ENCODE data around the gene MTHFD1. TPM values are rescaled to one million over a fixed set of nuclear protein-coding genes. Genes with fewer than 3 reads are reported as not detected.

The MTHFD1 gene
- polyA plus RNA-seq, 1 donor (not counting 4 experiments of a cell fraction or from before 2014, with no cell fraction given): 63.2 TPM

DNA sequence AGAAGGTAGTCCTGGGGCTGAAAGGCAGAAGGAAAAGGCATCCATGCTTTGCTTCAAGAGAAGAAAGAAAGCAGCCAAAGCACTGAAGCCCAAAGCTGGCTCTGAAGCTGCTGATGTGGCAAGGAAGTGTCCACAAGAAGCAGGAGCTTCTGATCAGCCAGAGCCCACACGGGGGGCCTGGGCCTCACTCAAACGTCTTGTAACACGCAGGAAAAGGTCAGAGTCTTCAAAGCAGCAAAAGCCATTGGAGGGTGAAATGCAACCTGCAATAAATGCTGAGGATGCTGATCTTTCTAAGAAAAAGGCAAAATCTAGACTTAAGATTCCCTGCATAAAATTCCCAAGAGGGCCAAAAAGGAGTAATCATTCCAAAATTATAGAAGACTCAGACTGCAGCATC, 80.3 kb downstream of the MTHFD1 start:
- Histone ChIP-seq H4K20me1 (ENCODE audit: control insufficient read depth, extremely low read depth, insufficient read depth, low read length) (no peaks in the 10 kb centered on the region), H3K9me3 (ENCODE audit: control insufficient read depth, low read depth, low read length) (no peaks in the 10 kb centered on the region), H3K4me1 (ENCODE audit: control insufficient read depth, extremely low read depth, insufficient read depth, low read length) (peaks cover 13% of the 10 kb centered on the region), H2AFZ (ENCODE audit: control insufficient read depth, low read length) (no peak overlapping the region), H3K9me1 (ENCODE audit: control insufficient read depth, extremely low read depth, insufficient read depth, low read length) (no peaks in the 10 kb centered on the region), H3K9ac (ENCODE audit: control insufficient read depth, extremely low read depth, insufficient read depth, low read length) (no peak overlapping the region), H3K27me3 (ENCODE audit: control insufficient read depth, extremely low read depth, insufficient read depth, low read length) (no peaks in the 10 kb centered on the region), H3K36me3 (ENCODE audit: control insufficient read depth in 2 of 2, extremely low read depth in 1 of 2, insufficient read depth in 2 of 2, low read length in 2 of 2) (no peaks in the 10 kb centered on the region), H3K4me2 (ENCODE audit: control insufficient read depth, extremely low read depth, insufficient read depth, low read depth, low read length) (no peak overlapping the region), H3K27ac (ENCODE audit: control insufficient read depth, insufficient read depth, low read length) (no peak overlapping the region), H3K4me3 (ENCODE audit: control insufficient read depth in 2 of 3, extremely low read depth in 1 of 3, insufficient read depth in 2 of 3, low read depth in 1 of 3, low read length in 3 of 3) (no peak overlapping the region), H3K79me2 (ENCODE audit: control insufficient read depth, insufficient read depth, low read length) (no peaks in the 10 kb centered on the region)
- DNase-seq (ENCODE audit: low read depth, low spot score) (no peak), FAIRE-seq (no peak)
- TF ChIP-seq, protein P1, sequence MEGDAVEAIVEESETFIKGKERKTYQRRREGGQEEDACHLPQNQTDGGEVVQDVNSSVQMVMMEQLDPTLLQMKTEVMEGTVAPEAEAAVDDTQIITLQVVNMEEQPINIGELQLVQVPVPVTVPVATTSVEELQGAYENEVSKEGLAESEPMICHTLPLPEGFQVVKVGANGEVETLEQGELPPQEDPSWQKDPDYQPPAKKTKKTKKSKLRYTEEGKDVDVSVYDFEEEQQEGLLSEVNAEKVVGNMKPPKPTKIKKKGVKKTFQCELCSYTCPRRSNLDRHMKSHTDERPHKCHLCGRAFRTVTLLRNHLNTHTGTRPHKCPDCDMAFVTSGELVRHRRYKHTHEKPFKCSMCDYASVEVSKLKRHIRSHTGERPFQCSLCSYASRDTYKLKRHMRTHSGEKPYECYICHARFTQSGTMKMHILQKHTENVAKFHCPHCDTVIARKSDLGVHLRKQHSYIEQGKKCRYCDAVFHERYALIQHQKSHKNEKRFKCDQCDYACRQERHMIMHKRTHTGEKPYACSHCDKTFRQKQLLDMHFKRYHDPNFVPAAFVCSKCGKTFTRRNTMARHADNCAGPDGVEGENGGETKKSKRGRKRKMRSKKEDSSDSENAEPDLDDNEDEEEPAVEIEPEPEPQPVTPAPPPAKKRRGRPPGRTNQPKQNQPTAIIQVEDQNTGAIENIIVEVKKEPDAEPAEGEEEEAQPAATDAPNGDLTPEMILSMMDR (optimal IDR thresholded peaks at IDR 0.05 in 1 of 3, IDR thresholded peaks at IDR 0.05 in 1 of 3, conservative IDR thresholded peaks at IDR 0.05 in 1 of 3; ENCODE audit: extremely low read depth in 1 of 3, insufficient read depth in 2 of 3, low read length in 3 of 3): no peak
- dilution Hi-C loops (cut with MboI; ENCODE audit: extremely low pct_ligation_motif_present, low sequenced_read_pairs): no loop called here

GRCh38 chr14:64474041-64474440, 85.9 kb downstream of the MTHFD1 start:
- dilution Hi-C loops (cut with MboI; ENCODE audit: extremely low pct_ligation_motif_present, low sequenced_read_pairs): no loop called here
- TF ChIP-seq, protein P1 (optimal IDR thresholded peaks at IDR 0.05 in 1 of 3, IDR thresholded peaks at IDR 0.05 in 1 of 3, conservative IDR thresholded peaks at IDR 0.05 in 1 of 3; ENCODE audit: extremely low read depth in 1 of 3, insufficient read depth in 2 of 3, low read length in 3 of 3): no peak
- TF ChIP-seq EZH2 (IDR thresholded peaks at IDR 0.05; ENCODE audit: low read length): no peak
- H4K20me1 ChIP-seq (ENCODE audit: control insufficient read depth, extremely low read depth, insufficient read depth, low read length): no peaks in the 10 kb centered on the region
- no peak for DNase-seq (ENCODE audit: low read depth, low spot score)
- no peaks in the 10 kb centered on the region for H3K9me3 ChIP-seq (ENCODE audit: control insufficient read depth, low read depth, low read length)
- H3K36me3 ChIP-seq (ENCODE audit: control insufficient read depth in 2 of 2, extremely low read depth in 1 of 2, insufficient read depth in 2 of 2, low read length in 2 of 2): no peaks in the 10 kb centered on the region
- H2AFZ ChIP-seq (ENCODE audit: control insufficient read depth, low read length): no peak overlapping the region
- H3K4me2 ChIP-seq (ENCODE audit: control insufficient read depth, extremely low read depth, insufficient read depth, low read depth, low read length): no peak overlapping the region
- no peaks in the 10 kb centered on the region for H3K9me1 ChIP-seq (ENCODE audit: control insufficient read depth, extremely low read depth, insufficient read depth, low read length)
- H3K4me3 ChIP-seq (ENCODE audit: control insufficient read depth in 2 of 3, extremely low read depth in 1 of 3, insufficient read depth in 2 of 3, low read depth in 1 of 3, low read length in 3 of 3): no peak overlapping the region
- no peak for FAIRE-seq
- no peaks in the 10 kb centered on the region for H3K27me3 ChIP-seq (ENCODE audit: control insufficient read depth, extremely low read depth, insufficient read depth, low read length)
- H3K79me2 ChIP-seq (ENCODE audit: control insufficient read depth, insufficient read depth, low read length): no peaks in the 10 kb centered on the region
- H3K9ac ChIP-seq (ENCODE audit: control insufficient read depth, extremely low read depth, insufficient read depth, low read length): no peak overlapping the region
- no peak overlapping the region for H3K27ac ChIP-seq (ENCODE audit: control insufficient read depth, insufficient read depth, low read length)
- H3K4me1 ChIP-seq (ENCODE audit: control insufficient read depth, extremely low read depth, insufficient read depth, low read length): no peaks in the 10 kb centered on the region
